IPS-11a (cell line): ENCODE data around the gene RUNX1.
"Not testable (repeated sequence)": the region's sequence is repeated elsewhere in the genome, so short reads cannot be mapped to it uniquely, and the experiment has no call there.

Experiments used
- H3K4me3 ChIP-seq: one replicate; pipeline ENCODE4 v1.5.1; 2013; ENCODE audit warnings: low read depth, low read length, control low read depth

The RUNX1 gene

GRCh38 chr21:34994766-34995631 lies 54.1 kb downstream of the RUNX1 start:
- H3K4me3 ChIP-seq: no peak overlapping the region

- H3K4me3 ChIP-seq: not testable (repeated sequence)
Measured at GRCh38 chr21:34993521-34993921, 55.6 kb downstream of the RUNX1 start.

GRCh38 chr21:34992736-34993398 lies 56.2 kb downstream of the RUNX1 start:
- H3K4me3 ChIP-seq: no peak overlapping the region

GRCh38 chr21:34992180-34992579 lies 56.9 kb downstream of the RUNX1 start:
- no peak overlapping the region for H3K4me3 ChIP-seq

- H3K4me3 ChIP-seq: no peak overlapping the region
Measured at GRCh38 chr21:34991366-34991957, 57.6 kb downstream of the RUNX1 start.

- H3K4me3 ChIP-seq: no peak overlapping the region
Measured at GRCh38 chr21:34990842-34991241, 58.3 kb downstream of the RUNX1 start.

GRCh38 chr21:34989337-34990151 lies 59.6 kb downstream of the RUNX1 start:
- no peak overlapping the region for H3K4me3 ChIP-seq

GRCh38 chr21:34988625-34989024 lies 60.5 kb downstream of the RUNX1 start:
- H3K4me3 ChIP-seq: no peak overlapping the region

GRCh38 chr21:34988139-34988538 lies 61.0 kb downstream of the RUNX1 start:
- no peak overlapping the region for H3K4me3 ChIP-seq

- H3K4me3 ChIP-seq: no peak overlapping the region
Measured at GRCh38 chr21:34987501-34988072, 61.5 kb downstream of the RUNX1 start.

GRCh38 chr21:34986561-34987500 lies 62.3 kb downstream of the RUNX1 start:
- H3K4me3 ChIP-seq: no peak overlapping the region

GRCh38 chr21:34984356-34985058 lies 64.6 kb downstream of the RUNX1 start:
- H3K4me3 ChIP-seq: no peak overlapping the region

GRCh38 chr21:34983680-34984086 lies 65.4 kb downstream of the RUNX1 start:
- H3K4me3 ChIP-seq: no peak overlapping the region

- H3K4me3 ChIP-seq: no peak overlapping the region
Measured at GRCh38 chr21:34981791-34982190, 67.3 kb downstream of the RUNX1 start.

GRCh38 chr21:34980423-34981115 lies 68.5 kb downstream of the RUNX1 start:
- H3K4me3 ChIP-seq: no peak overlapping the region

GRCh38 chr21:34979383-34979782 lies 69.7 kb downstream of the RUNX1 start:
- no peak overlapping the region for H3K4me3 ChIP-seq

- H3K4me3 ChIP-seq: no peak overlapping the region
Measured at GRCh38 chr21:34977333-34977732, 71.8 kb downstream of the RUNX1 start.
